ENCODE data around the gene SSBP4. TPM values are rescaled to one million over a fixed set of nuclear protein-coding genes. Genes with fewer than 3 reads are reported as not detected.

The SSBP4 gene
- total RNA-seq, 1 experiment from 2014 or later = 46.1 TPM

DNA sequence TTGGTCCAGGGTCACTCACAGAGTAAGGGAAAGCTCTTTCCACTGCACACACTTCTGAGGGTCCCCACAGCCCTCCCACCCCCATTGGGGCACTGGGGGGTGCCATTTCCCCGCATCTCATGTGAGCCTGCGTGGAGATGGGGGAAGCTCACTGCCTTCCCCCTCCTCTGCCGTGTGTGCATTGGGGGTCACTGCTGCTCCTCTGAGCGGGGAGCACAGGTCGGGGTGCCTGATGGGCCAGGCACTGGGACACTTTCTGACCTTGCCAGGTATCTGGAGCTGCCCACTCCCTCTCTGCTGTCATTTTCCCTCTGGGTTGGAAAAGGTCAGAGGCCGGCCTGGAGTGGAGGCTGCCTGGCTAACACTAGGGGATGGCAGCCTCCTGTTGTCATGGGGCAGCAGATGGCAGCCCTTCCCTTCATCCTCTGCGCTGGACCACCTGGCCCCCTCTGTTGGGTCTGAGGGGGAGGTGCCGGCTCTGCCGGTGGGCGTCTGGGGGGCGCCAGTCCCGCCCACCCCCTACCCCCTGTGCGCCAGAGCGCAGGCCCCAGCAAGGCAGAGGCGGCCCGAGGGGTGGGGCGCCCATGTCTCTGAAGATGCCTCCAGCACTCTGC is 9.1 kb downstream of the SSBP4 start:
- TF ChIP-seq, protein P1, sequence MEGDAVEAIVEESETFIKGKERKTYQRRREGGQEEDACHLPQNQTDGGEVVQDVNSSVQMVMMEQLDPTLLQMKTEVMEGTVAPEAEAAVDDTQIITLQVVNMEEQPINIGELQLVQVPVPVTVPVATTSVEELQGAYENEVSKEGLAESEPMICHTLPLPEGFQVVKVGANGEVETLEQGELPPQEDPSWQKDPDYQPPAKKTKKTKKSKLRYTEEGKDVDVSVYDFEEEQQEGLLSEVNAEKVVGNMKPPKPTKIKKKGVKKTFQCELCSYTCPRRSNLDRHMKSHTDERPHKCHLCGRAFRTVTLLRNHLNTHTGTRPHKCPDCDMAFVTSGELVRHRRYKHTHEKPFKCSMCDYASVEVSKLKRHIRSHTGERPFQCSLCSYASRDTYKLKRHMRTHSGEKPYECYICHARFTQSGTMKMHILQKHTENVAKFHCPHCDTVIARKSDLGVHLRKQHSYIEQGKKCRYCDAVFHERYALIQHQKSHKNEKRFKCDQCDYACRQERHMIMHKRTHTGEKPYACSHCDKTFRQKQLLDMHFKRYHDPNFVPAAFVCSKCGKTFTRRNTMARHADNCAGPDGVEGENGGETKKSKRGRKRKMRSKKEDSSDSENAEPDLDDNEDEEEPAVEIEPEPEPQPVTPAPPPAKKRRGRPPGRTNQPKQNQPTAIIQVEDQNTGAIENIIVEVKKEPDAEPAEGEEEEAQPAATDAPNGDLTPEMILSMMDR (conservative IDR thresholded peaks at IDR 0.05) = no peak
- peak overlapping the region; percentile 20 for H3K4me2 ChIP-seq (ENCODE audit: insufficient read depth, insufficient read length, low read length)
- no peak overlapping the region for H3K56ac ChIP-seq (ENCODE audit: insufficient read length, low read depth, low read length)
- H3K79me1 ChIP-seq (ENCODE audit: insufficient read depth, low read depth, low read length, poor library complexity, severe bottlenecking) = no peaks in the 10 kb centered on the region
- no peaks in the 10 kb centered on the region for H3K79me2 ChIP-seq (ENCODE audit: insufficient read depth, low read length)
- H2BK15ac ChIP-seq (ENCODE audit: low read depth, low read length) = no peak overlapping the region
- H4K20me1 ChIP-seq (ENCODE audit: control insufficient read depth, insufficient read depth, insufficient read length) = no peaks in the 10 kb centered on the region
- H2BK12ac ChIP-seq (ENCODE audit: insufficient read length, low read depth, low read length) = no peak overlapping the region
- no peak overlapping the region for H3T11ph ChIP-seq (ENCODE audit: low read length)
- no peak overlapping the region for H2BK120ac ChIP-seq (ENCODE audit: low read depth, low read length, poor library complexity, severe bottlenecking)
- H3K4ac ChIP-seq (ENCODE audit: low read depth, low read length) = no peak overlapping the region
- H3K18ac ChIP-seq (ENCODE audit: insufficient read length, low read depth, low read length) = no peak overlapping the region
- no peak overlapping the region for H4K91ac ChIP-seq (ENCODE audit: insufficient read length, low read depth, low read length)
- Mint-ChIP-seq H3K27ac (no peak overlapping the region), H3K36me3 (ENCODE audit: insufficient read depth in 1 of 3, low read depth in 3 of 3) (no peaks in the 10 kb centered on the region), H3K9me3 (no peaks in the 10 kb centered on the region), H3K27me3 (ENCODE audit: low read depth) (peaks cover 5% of the 10 kb centered on the region; the same call in 1 of the 2 replicates), H3K4me1 (peaks cover 33 to 38% of the 10 kb centered on the region in 2 experiments), H3K4me3 (peak overlapping the region in 1 of 2 experiments; percentile 34; a peak in 3 of 5 replicates)
- H2BK20ac ChIP-seq (ENCODE audit: low read depth, low read length, poor library complexity, severe bottlenecking) = no peak overlapping the region
- H2AK5ac ChIP-seq (ENCODE audit: insufficient read length, low read length) = no peak overlapping the region
- H3K14ac ChIP-seq (ENCODE audit: insufficient read depth, low read length) = no peak overlapping the region; the same call in 1 of the 2 replicates
- peaks cover 4% of the 10 kb centered on the region; the same call in 1 of the 2 replicates for H3K4me1 ChIP-seq (ENCODE audit: insufficient read depth, low read length)
- WGBS (ENCODE audit: extremely low coverage, insufficient read length, low lambda C conversion rate) = no CpG with 5 or more reads among the region's 17 CpGs
- H3K9me3 ChIP-seq (ENCODE audit: control insufficient read depth, low read depth, low read length) = no peaks in the 10 kb centered on the region
- no peak overlapping the region for H2AFZ ChIP-seq (ENCODE audit: low read length)
- no peak for DNase-seq
- H2BK5ac ChIP-seq (ENCODE audit: insufficient read length, low read length) = no peak overlapping the region
- H3K27ac ChIP-seq (ENCODE audit: insufficient read length, low read depth, low read length) = no peak overlapping the region
- no peaks in the 10 kb centered on the region for H3K27me3 ChIP-seq (ENCODE audit: insufficient read depth, low read length)
- H4K8ac ChIP-seq (replicated peaks; ENCODE audit: insufficient read length, low read depth, low read length) = no peak overlapping the region
- H4K5ac ChIP-seq (ENCODE audit: insufficient read length, low read depth, low read length) = no peak overlapping the region
- peaks cover 5% of the 10 kb centered on the region for H3K23me2 ChIP-seq (ENCODE audit: insufficient read length, low read depth, low read length, poor library complexity, severe bottlenecking)
- no peak overlapping the region for H3K9ac ChIP-seq (ENCODE audit: extremely low read depth, insufficient read length, low read length)
- H3K23ac ChIP-seq (ENCODE audit: insufficient read length, low read depth, low read length) = no peak overlapping the region

Data from H9 (cell line).